C4-2B (cell line): ENCODE results near the gene GSKIP.

ENCODE experiments used
- CTCF ChIP-seq: fragments of 450-650 bp; conservative IDR thresholded peaks from 2 replicates; pipeline ENCODE4 v1.5.1; 2017; ENCODE audit warnings: mild to moderate bottlenecking
- ZFX ChIP-seq: fragments of 450-650 bp; IDR thresholded peaks from 2 replicates; pipeline ENCODE4 v1.6.1; 2017

GRCh38 chr14:96434040-96434439, 70.7 kb downstream of the GSKIP start:
- TF ChIP-seq CTCF (no peak), ZFX (no peak)
